ENCODE measurements around the gene PDS5B. TPM values are rescaled to one million over a fixed set of nuclear protein-coding genes. Genes with fewer than 3 reads are reported as not detected.
"Not testable (repeated sequence)": the region's sequence is repeated elsewhere in the genome, so short reads cannot be mapped to it uniquely, and the experiment has no call there.

Gene PDS5B
- total RNA-seq, 1 donor from 2014 or later, result 80.1 TPM

- ATAC-seq; DNase-seq (ENCODE audit: low spot score); intact Hi-C loops (cut with DNase I): not testable (repeated sequence)
Observed at GRCh38 chr13:32826372-32826771, 240.1 kb downstream of the PDS5B start.

Other genes with a start within 250 kb of the PDS5B start
- gene N4BP2L1, start 158.3 kb upstream of the PDS5B start, total RNA-seq, result 32.3 TPM
- gene N4BP2L2, start 47.7 kb upstream of the PDS5B start, total RNA-seq, result 260 TPM